ENCODE results near the gene PCYT1A. TPM values are rescaled to one million over a fixed set of nuclear protein-coding genes. Genes with fewer than 3 reads are reported as not detected.

PCYT1A gene
- total RNA-seq, 1 donor from 2014 or later = 74.4 TPM

DNA sequence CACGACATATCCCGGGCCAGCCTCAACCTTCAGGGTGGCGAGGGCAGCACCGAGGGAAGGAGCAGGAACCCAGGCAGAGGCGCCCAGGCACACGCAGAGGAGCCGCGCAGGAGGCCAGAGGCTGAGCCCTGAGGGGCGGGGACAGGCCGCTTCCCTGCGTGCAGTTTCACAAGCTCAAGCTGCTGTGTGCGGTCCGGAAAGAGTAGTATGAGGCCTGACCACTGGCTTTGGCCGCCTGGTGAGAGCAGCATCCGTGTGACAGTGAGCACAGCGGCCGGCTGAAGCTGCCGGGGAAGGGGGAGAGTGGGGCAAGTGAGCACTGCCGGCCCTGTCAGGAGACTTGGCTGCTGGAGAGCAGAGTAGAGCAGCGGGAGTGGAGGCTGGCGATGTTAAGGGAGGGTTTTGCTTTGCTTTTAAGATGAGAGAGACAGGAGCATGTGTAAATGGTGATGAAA is 85.0 kb downstream of the PCYT1A start:
- DNase-seq (ENCODE audit: low spot score) = no peak
- no peaks in the 10 kb centered on the region for H3K36me3 Mint-ChIP-seq (ENCODE audit: low read depth)
- peaks cover 8% of the 10 kb centered on the region for H3K4me1 Mint-ChIP-seq (ENCODE audit: low read depth)
- peaks cover 8% of the 10 kb centered on the region for H3K27me3 Mint-ChIP-seq (ENCODE audit: low read depth)
- no peak overlapping the region for H3K4me3 Mint-ChIP-seq (ENCODE audit: unreplicated experiment)
- TF ChIP-seq, protein P1, sequence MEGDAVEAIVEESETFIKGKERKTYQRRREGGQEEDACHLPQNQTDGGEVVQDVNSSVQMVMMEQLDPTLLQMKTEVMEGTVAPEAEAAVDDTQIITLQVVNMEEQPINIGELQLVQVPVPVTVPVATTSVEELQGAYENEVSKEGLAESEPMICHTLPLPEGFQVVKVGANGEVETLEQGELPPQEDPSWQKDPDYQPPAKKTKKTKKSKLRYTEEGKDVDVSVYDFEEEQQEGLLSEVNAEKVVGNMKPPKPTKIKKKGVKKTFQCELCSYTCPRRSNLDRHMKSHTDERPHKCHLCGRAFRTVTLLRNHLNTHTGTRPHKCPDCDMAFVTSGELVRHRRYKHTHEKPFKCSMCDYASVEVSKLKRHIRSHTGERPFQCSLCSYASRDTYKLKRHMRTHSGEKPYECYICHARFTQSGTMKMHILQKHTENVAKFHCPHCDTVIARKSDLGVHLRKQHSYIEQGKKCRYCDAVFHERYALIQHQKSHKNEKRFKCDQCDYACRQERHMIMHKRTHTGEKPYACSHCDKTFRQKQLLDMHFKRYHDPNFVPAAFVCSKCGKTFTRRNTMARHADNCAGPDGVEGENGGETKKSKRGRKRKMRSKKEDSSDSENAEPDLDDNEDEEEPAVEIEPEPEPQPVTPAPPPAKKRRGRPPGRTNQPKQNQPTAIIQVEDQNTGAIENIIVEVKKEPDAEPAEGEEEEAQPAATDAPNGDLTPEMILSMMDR (IDR thresholded peaks at IDR 0.05) = no peak
- peak overlapping the region; percentile 69 for H3K27ac Mint-ChIP-seq (ENCODE audit: unreplicated experiment)
- H3K9me3 Mint-ChIP-seq (ENCODE audit: low read depth) = peaks cover 6% of the 10 kb centered on the region

DNA sequence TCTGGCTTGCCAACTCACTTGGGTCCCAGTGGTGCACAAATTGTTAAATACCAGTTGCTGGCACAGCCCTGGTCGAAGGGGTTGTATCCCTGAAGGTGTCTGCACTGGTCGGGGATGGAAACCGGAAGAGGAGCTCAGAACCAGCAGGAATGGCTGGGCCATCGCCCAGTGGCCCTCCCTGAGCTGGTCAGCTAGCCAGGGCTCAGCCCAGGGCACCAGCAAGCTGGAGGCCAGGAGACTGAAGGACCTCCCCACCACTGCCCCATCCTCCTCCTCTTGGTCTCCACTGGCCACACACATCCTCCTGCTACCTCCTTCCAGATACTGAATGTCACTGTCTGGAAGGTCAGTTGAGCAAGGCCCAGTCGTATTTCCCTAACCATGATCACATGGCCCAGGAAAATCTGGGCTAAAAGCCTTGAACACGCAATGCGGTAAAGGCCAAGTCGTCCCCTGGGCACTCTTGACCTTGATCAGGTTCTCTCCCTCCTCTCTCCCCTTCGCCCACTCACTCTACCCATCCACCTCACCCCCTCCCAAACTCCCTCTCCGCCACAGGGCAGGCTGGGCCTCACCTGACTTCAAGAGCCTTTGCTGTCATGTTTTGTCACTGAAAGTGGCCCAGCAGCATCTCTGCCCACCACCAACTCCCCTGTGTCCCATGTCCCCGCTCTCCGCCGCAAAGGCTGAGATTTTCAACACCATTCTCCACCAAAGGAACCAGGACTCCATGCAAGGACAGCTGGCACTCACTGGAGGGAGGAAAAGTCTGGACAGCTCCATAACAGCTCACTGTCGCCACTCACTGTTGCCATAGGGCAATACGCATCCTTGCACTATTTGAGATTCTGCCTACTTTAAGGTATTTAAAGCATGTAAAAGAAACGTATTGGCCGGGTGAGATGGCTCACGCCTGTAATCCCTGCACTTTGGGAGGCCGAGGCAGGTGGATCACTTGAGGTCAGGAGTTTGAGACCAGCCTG is 88.5 kb downstream of the PCYT1A start:
- no peak for DNase-seq (ENCODE audit: low spot score)
- TF ChIP-seq, protein P1 (IDR thresholded peaks at IDR 0.05) = peak; percentile 44
- no peak overlapping the region for H3K4me3 Mint-ChIP-seq (ENCODE audit: unreplicated experiment)
- peaks cover 4% of the 10 kb centered on the region for H3K4me1 Mint-ChIP-seq (ENCODE audit: low read depth)
- H3K36me3 Mint-ChIP-seq (ENCODE audit: low read depth) = no peaks in the 10 kb centered on the region
- peaks cover 5% of the 10 kb centered on the region for H3K27me3 Mint-ChIP-seq (ENCODE audit: low read depth)
- H3K27ac Mint-ChIP-seq (ENCODE audit: unreplicated experiment) = no peak overlapping the region
- no peaks in the 10 kb centered on the region for H3K9me3 Mint-ChIP-seq (ENCODE audit: low read depth)

DNA sequence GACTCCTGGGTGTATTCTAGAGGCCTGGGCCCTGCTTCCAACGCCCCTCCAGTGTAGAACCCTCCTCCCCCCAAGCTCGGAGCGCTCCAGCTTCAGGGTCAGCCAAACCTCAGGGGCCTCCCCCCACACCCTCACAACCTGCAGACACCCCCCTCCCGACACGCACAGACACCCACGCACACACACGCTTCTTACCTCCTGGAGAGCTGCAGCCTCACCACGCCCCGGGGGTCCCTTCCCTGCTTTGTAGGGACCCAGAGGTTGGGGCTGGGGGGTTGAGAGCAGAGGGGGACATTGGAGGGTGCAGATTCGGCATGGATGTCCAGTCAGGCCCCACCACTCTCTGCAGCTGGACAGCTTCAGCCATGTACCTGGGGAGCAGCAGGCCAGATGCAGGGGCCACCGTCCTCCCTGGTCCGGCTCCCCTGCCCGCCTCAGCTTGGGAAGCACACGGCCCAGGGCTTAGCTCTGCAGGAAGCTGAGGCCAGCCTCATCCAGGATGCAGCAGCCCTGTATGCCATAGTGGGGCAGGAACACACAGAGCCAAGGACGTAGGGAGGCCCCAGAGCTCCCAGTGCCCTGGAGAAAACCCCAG is 89.3 kb downstream of the PCYT1A start:
- TF ChIP-seq, protein P1 (IDR thresholded peaks at IDR 0.05) = no peak
- H3K27me3 Mint-ChIP-seq (ENCODE audit: low read depth) = peaks cover 2% of the 10 kb centered on the region
- H3K9me3 Mint-ChIP-seq (ENCODE audit: low read depth) = no peaks in the 10 kb centered on the region
- no peak overlapping the region for H3K4me3 Mint-ChIP-seq (ENCODE audit: unreplicated experiment)
- H3K27ac Mint-ChIP-seq (ENCODE audit: unreplicated experiment) = no peak overlapping the region
- no peaks in the 10 kb centered on the region for H3K36me3 Mint-ChIP-seq (ENCODE audit: low read depth)
- H3K4me1 Mint-ChIP-seq (ENCODE audit: low read depth) = peaks cover 4% of the 10 kb centered on the region
- no peak for DNase-seq (ENCODE audit: low spot score)

DNA sequence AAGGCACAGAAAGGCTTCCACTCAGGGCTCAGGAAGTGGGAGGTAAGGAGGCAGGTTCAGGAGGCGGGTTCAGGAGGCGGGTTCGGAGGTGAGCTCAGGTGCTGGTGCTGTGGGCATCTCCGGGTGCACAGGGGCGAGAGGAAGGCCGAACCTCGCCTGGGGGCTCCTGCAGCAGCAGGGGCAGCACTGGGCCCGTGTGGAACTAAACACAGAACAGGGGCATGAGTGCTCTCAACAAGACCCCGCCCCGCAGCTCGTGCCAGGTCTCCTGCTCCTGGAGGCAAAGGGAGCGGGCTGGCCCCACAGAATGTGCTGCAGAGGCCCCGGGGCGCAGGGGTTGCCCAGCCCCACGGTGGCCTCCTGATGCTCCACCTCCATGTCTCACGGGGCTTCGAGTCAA is 90.0 kb downstream of the PCYT1A start:
- Mint-ChIP-seq H3K36me3 (ENCODE audit: low read depth) (no peaks in the 10 kb centered on the region), H3K27me3 (ENCODE audit: low read depth) (peaks cover under 1% of the 10 kb centered on the region), H3K4me1 (ENCODE audit: low read depth) (peaks cover 1% of the 10 kb centered on the region), H3K9me3 (ENCODE audit: low read depth) (no peaks in the 10 kb centered on the region), H3K27ac (ENCODE audit: unreplicated experiment) (no peak overlapping the region), H3K4me3 (ENCODE audit: unreplicated experiment) (no peak overlapping the region)
- TF ChIP-seq, protein P1 (IDR thresholded peaks at IDR 0.05) = no peak
- DNase-seq (ENCODE audit: low spot score) = no peak

DNA sequence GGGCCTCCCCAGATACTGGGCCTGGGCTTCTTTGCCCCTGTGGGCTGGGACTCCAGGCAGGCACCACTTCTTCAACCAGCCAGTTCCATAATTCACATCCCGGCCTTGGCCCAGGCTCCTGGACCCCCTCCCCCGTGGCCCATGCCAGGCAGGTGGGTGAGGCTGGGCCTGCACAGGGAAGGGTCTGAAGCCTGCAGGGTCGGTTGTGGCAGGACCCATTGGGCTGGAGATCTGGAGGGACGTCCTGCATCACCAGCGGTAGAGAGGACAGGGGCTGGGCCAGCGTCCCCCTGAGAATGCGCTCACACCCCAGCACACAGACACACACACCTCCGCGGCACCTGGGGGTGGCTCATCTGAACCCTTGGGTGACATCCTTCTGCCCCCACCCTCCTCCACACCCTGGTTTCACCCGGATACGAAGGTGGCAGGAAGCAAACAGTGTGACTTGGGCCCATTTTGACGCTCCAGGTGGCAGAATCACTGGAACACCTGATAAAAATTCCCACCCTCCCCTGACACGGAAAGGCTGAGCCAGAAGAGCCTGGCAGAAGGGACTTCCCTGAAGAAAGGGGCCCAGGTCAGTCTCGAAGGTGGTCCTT is 91.8 kb downstream of the PCYT1A start:
- Mint-ChIP-seq H3K36me3 (ENCODE audit: low read depth) (no peaks in the 10 kb centered on the region), H3K9me3 (ENCODE audit: low read depth) (no peaks in the 10 kb centered on the region), H3K4me1 (ENCODE audit: low read depth) (no peaks in the 10 kb centered on the region), H3K4me3 (ENCODE audit: unreplicated experiment) (no peak overlapping the region), H3K27me3 (ENCODE audit: low read depth) (no peaks in the 10 kb centered on the region), H3K27ac (ENCODE audit: unreplicated experiment) (no peak overlapping the region)
- DNase-seq (ENCODE audit: low spot score) = no peak
- TF ChIP-seq, protein P1 (IDR thresholded peaks at IDR 0.05) = no peak

Data from chondrocyte (in vitro differentiated cells).